Endothelial cell (in vitro differentiated cells): ENCODE results near the gene GUCY2D. TPM values are rescaled to one million over a fixed set of nuclear protein-coding genes. Genes with fewer than 3 reads are reported as not detected.
"Not testable (repeated sequence)": the region's sequence is repeated elsewhere in the genome, so short reads cannot be mapped to it uniquely, and the experiment has no call there.

Experiments used
- DNase-seq: peaks from one replicate; pipeline ENCODE4 v3.0.0; 2021; ENCODE audit warnings: low spot score
- H3K27ac Mint-ChIP-seq: one replicate; pipeline ENCODE4 v1.8.0; 2021; ENCODE audit warnings: mixed read lengths, inconsistent platforms; ENCODE audit not compliant: unreplicated experiment
- H3K27me3 Mint-ChIP-seq: one replicate; pipeline ENCODE4 v1.8.0; 2021; ENCODE audit warnings: mild to moderate bottlenecking, moderate library complexity, mixed read lengths, inconsistent platforms; ENCODE audit not compliant: unreplicated experiment
- H3K36me3 Mint-ChIP-seq: one replicate; pipeline ENCODE4 v1.8.0; 2021; ENCODE audit warnings: mild to moderate bottlenecking, low read depth, mixed read lengths, inconsistent platforms; ENCODE audit not compliant: unreplicated experiment
- H3K4me1 Mint-ChIP-seq: one replicate; pipeline ENCODE4 v1.8.0; 2021; ENCODE audit warnings: mild to moderate bottlenecking, mixed read lengths, inconsistent platforms; ENCODE audit not compliant: unreplicated experiment
- H3K4me3 Mint-ChIP-seq: one replicate; pipeline ENCODE4 v1.8.0; 2021; ENCODE audit warnings: mild to moderate bottlenecking, mixed read lengths, inconsistent platforms; ENCODE audit not compliant: unreplicated experiment
- H3K9me3 Mint-ChIP-seq: one replicate; pipeline ENCODE4 v1.8.0; 2021; ENCODE audit warnings: mixed read lengths, inconsistent platforms; ENCODE audit not compliant: unreplicated experiment
- CTCF ChIP-seq: fragments of 200-600 bp; sonication (generic); IDR thresholded peaks from one replicate; pipeline ENCODE4 v1.5.0; 2021; ENCODE audit warnings: antibody characterized with exemption; ENCODE audit not compliant: unreplicated experiment
- total RNA-seq: library from RNA; stranded (reverse); fragmentation: NEBNext Ultra II Directional; extraction: Animal tissue kit (Norgen Biotek cat#: 25700); gene quantifications from one replicate; pipeline ENCODE4 v1.2.1, GENCODE V29; 2021; ENCODE audit not compliant: unreplicated experiment

Gene GUCY2D
- total RNA-seq, 1 donor from 2014 or later = not detected

- no peak for TF ChIP-seq CTCF
- Mint-ChIP-seq H3K4me3 (no peak overlapping the region), H3K36me3 (peaks cover 8% of the 10 kb centered on the region), H3K27ac (no peak overlapping the region), H3K4me1 (peaks cover 9% of the 10 kb centered on the region), H3K9me3 (no peaks in the 10 kb centered on the region), H3K27me3 (peaks cover 3% of the 10 kb centered on the region)
- no peak for DNase-seq
These were observed 17.5 kb downstream of the GUCY2D start for GRCh38 chr17:8019665-8020650.

DNA sequence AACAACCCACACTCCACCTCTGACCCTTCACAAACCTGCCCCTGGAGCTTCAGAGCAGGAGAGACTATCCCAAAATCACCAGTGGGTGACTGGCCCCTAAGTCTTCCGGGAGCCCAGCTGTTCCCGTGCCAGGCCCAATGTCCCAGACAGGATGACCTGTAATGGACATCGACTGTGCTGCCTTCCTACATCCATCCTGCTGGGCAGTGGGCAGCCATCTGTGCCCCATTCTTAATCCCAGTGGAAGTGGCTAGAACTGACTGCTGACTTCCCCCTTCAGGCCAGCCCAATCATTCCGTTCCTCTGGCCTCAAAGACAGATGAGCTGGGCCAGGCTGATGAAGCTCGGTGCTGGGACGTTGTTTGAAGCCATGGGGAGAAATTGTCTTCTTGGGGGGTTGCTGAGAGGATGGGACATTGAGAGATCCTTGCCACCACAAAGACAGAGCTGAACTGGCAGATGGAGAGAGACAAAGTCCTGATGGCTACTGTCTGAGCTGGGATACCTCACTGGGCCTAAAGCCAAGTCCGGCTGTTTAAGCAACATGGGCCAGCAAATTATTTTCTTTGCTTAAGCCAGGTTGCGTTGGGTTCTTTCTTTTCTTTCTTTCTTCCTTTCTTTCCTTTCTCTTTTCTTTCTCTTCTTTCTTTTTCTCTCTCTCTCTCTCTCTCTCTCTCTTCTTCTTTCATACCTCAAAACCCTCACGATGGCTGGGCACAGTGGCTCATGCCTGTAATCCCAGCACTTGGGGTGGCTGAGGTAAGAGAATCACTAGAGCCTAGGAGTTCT lies 18.6 kb downstream of the GUCY2D start:
- H3K27me3 Mint-ChIP-seq = peaks cover 3% of the 10 kb centered on the region

GRCh38 chr17:8021565-8022359 lies 19.3 kb downstream of the GUCY2D start:
- no peak for TF ChIP-seq CTCF
- peaks cover 3% of the 10 kb centered on the region for H3K27me3 Mint-ChIP-seq
- DNase-seq = no peak
- peaks cover 8% of the 10 kb centered on the region for H3K36me3 Mint-ChIP-seq
- no peak overlapping the region for H3K27ac Mint-ChIP-seq
- H3K9me3 Mint-ChIP-seq = no peaks in the 10 kb centered on the region
- peaks cover 9% of the 10 kb centered on the region for H3K4me1 Mint-ChIP-seq
- no peak overlapping the region for H3K4me3 Mint-ChIP-seq

More for the DNA sequence above, 18.6 kb downstream of the GUCY2D start:
- Mint-ChIP-seq H3K4me3 (no peak overlapping the region), H3K27ac (no peak overlapping the region), H3K9me3 (no peaks in the 10 kb centered on the region), H3K36me3 (peaks cover 8% of the 10 kb centered on the region), H3K4me1 (peaks cover 9% of the 10 kb centered on the region)
- DNase-seq = no peak
- no peak for TF ChIP-seq CTCF

- H3K36me3 Mint-ChIP-seq = peaks cover 8% of the 10 kb centered on the region
- DNase-seq = no peak
- peaks cover 3% of the 10 kb centered on the region for H3K27me3 Mint-ChIP-seq
- no peaks in the 10 kb centered on the region for H3K9me3 Mint-ChIP-seq
- no peak overlapping the region for H3K27ac Mint-ChIP-seq
- no peak overlapping the region for H3K4me3 Mint-ChIP-seq
- TF ChIP-seq CTCF = no peak
- H3K4me1 Mint-ChIP-seq = peaks cover 7% of the 10 kb centered on the region
These were observed 20.1 kb downstream of the GUCY2D start for GRCh38 chr17:8022360-8023003.

- not testable (repeated sequence) for H3K27me3 Mint-ChIP-seq, H3K27ac Mint-ChIP-seq
These were observed 21.7 kb downstream of the GUCY2D start for GRCh38 chr17:8024161-8024560.

More at GRCh38 chr17:8024161-8024560, 21.7 kb downstream of the GUCY2D start:
- not testable (repeated sequence) for H3K36me3 Mint-ChIP-seq, DNase-seq, H3K4me1 Mint-ChIP-seq, H3K4me3 Mint-ChIP-seq, H3K9me3 Mint-ChIP-seq
